Vagina (tissue), 2 donors: ENCODE data around the gene TRMT61A. TPM values are rescaled to one million over a fixed set of nuclear protein-coding genes. Genes with fewer than 3 reads are reported as not detected.

Experiments used
- DNase-seq, 2 donors: peaks; one replicate each; pipeline ENCODE4 v3.0.0-alpha.2; 2017; ENCODE audit errors: extremely low spot score in 2 of 2
- H3K27ac ChIP-seq: fragments of 200-600 bp; sonication (generic); one replicate; pipeline ENCODE4 v1.5.1; 2019
- H3K27me3 ChIP-seq: fragments of 200-600 bp; sonication (generic); one replicate; pipeline ENCODE4 v1.5.1; 2019
- H3K36me3 ChIP-seq, 2 donors: fragments of 200-600 bp; sonication (generic); one replicate each; pipeline ENCODE4 v1.5.1; 2017 to 2019
- H3K4me1 ChIP-seq: fragments of 200-600 bp; sonication (generic); one replicate; pipeline ENCODE4 v1.5.1; 2019
- H3K4me3 ChIP-seq, 2 donors: fragments of 200-600 bp; sonication (generic); 1 replicate in 1 of 2; 2 replicates in 1 of 2; pipeline ENCODE4 v1.5.1; 2016 to 2019
- H3K9me3 ChIP-seq: fragments of 200-600 bp; sonication (generic); one replicate; pipeline ENCODE4 v1.5.1; 2019
- CTCF ChIP-seq, 3 experiments: fragments of 450-650 bp in 2 of 3; fragments of 200-600 bp in 1 of 3; sonication (generic) in 1 of 3; IDR thresholded peaks; one replicate each; pipeline ENCODE4 v1.5.1; 2017 to 2019; ENCODE audit warnings: antibody characterized with exemption in 3 of 3, mild to moderate bottlenecking in 2 of 3, moderate library complexity in 2 of 3
- POLR2A ChIP-seq, 2 donors: fragments of 450-650 bp; IDR thresholded peaks; one replicate each; pipeline ENCODE4 v1.6.1; 2017; ENCODE audit warnings: antibody characterized with exemption in 2 of 2, mild to moderate bottlenecking in 2 of 2, moderate library complexity in 2 of 2
- POLR2AphosphoS5 ChIP-seq, 2 donors: sonication (generic); formaldehyde crosslinking; IDR thresholded peaks; one replicate each; pipeline ENCODE4 v1.9.0; 2017; ENCODE audit warnings: antibody characterized with exemption in 2 of 2, mild to moderate bottlenecking in 2 of 2, low read depth in 1 of 2; ENCODE audit not compliant: insufficient read depth in 1 of 2
- intact Hi-C: fragments of 100-400 bp; cut with DNase I; formaldehyde crosslinking; loops from one replicate; pipeline ENCODE4 v1.15.1; 2023
- small RNA-seq: library from RNA; depleted of rRNA; stranded (forward); fragments of <200 nt; gene quantifications from one replicate; pipeline ENCODE3, GENCODE V24; 2016
- total RNA-seq: library from RNA; depleted of rRNA; stranded (reverse); fragments of >200 nt; gene quantifications from one replicate; pipeline ENCODE4 v1.2.3, GENCODE V29; 2016

TRMT61A gene
- total RNA-seq, 1 donor from 2014 or later: 17.7 TPM

- TF ChIP-seq POLR2A (IDR thresholded peaks at IDR 0.05): no peak
- H3K4me1 ChIP-seq: peaks cover 16% of the 10 kb centered on the region
- no peaks in the 10 kb centered on the region for H3K27me3 ChIP-seq
- no peaks in the 10 kb centered on the region for H3K9me3 ChIP-seq
- H3K27ac ChIP-seq: no peak overlapping the region
- intact Hi-C loops: no loop called here
- DNase-seq: no peak
- no peak overlapping the region for H3K4me3 ChIP-seq
- H3K36me3 ChIP-seq: no peaks in the 10 kb centered on the region
These were observed 52.2 kb downstream of the TRMT61A start for GRCh38 chr14:103581206-103581605.

- DNase-seq: no peak
- no peaks in the 10 kb centered on the region for H3K27me3 ChIP-seq
- no peaks in the 10 kb centered on the region for H3K36me3 ChIP-seq
- TF ChIP-seq POLR2A (IDR thresholded peaks at IDR 0.05) (no peak), POLR2AphosphoS5 (IDR thresholded peaks at IDR 0.05; ENCODE audit: insufficient read depth in 1 of 2, low read depth in 1 of 2) (peak; percentile 23 to 24)
- H3K9me3 ChIP-seq: no peaks in the 10 kb centered on the region
- intact Hi-C loops: no loop called here
- peaks cover 8% of the 10 kb centered on the region for H3K4me1 ChIP-seq
- H3K4me3 ChIP-seq: no peak overlapping the region
- H3K27ac ChIP-seq: peak overlapping the region; percentile 4
These were observed 53.1 kb downstream of the TRMT61A start for GRCh38 chr14:103581954-103582703.

GRCh38 chr14:103584326-103584915 lies 55.4 kb downstream of the TRMT61A start:
- Histone ChIP-seq H3K27ac (no peak overlapping the region), H3K4me3 (no peak overlapping the region), H3K9me3 (no peaks in the 10 kb centered on the region), H3K27me3 (no peaks in the 10 kb centered on the region), H3K4me1 (peaks cover 8% of the 10 kb centered on the region), H3K36me3 (no peaks in the 10 kb centered on the region)
- intact Hi-C loops: no loop called here
- DNase-seq: no peak
- TF ChIP-seq POLR2A (IDR thresholded peaks at IDR 0.05) (no peak), CTCF (IDR thresholded peaks at IDR 0.05) (no peak), POLR2AphosphoS5 (IDR thresholded peaks at IDR 0.05; ENCODE audit: insufficient read depth in 1 of 2, low read depth in 1 of 2) (no peak)

Small RNAs within 50 kb of the gene (small RNA-seq; reads per million reads assigned to genes)
- not detected for gene RNU4-68P
- gene RNU7-160P: not detected

Other genes with a start within 250 kb of the TRMT61A start
- gene EIF5, start 195.0 kb upstream of the TRMT61A start, total RNA-seq: 186 TPM
- gene MARK3, start 143.8 kb upstream of the TRMT61A start, total RNA-seq: 77.6 TPM
- 179 TPM for gene CKB, start 6.4 kb upstream of the TRMT61A start, total RNA-seq
- gene BAG5, start 33.5 kb downstream of the TRMT61A start, total RNA-seq: 21.6 TPM
- 17.2 TPM for gene COA8, start 33.8 kb downstream of the TRMT61A start, total RNA-seq
- gene KLC1, start 100.0 kb downstream of the TRMT61A start, total RNA-seq: 322 TPM
- gene XRCC3, start 186.3 kb downstream of the TRMT61A start, total RNA-seq: 6.9 TPM
- 172 TPM for gene ZFYVE21, start 186.6 kb downstream of the TRMT61A start, total RNA-seq